ENCODE data around the gene EIF3B. TPM values are rescaled to one million over a fixed set of nuclear protein-coding genes. Genes with fewer than 3 reads are reported as not detected.
"Not testable (repeated sequence)": the region's sequence is repeated elsewhere in the genome, so short reads cannot be mapped to it uniquely, and the experiment has no call there.

The EIF3B gene
- total and polyA plus RNA-seq, 2 donors from 2014 or later, result 65.5 to 107 TPM

DNA sequence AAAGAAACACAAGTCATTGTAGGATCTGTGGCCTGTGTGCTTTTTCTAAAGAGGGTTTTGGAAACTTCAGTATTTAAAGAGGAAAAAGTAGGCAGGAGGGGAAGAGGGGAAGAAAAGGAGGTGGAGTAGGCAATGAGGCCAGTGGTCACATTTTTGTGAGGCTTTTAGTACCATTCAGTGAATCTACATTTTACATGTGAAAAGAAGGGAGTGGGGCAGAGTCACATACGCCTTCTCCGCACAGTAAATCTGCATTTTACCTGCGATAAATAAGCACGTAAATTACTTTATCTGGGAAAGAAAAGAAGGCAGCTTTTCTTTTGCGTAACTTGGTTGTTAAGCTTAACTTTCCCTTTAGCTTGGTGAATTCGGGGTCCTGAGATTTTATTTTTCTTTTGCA lies 62.0 kb downstream of the EIF3B start:
- TF ChIP-seq CTCF (IDR thresholded peaks at IDR 0.05; ENCODE audit: borderline replicate concordance, extremely low read depth, insufficient read depth), result no peak
- H3K36me3 ChIP-seq (ENCODE audit: control insufficient read depth in 2 of 3, insufficient read depth in 3 of 3, low read length in 3 of 3), result no peaks in the 10 kb centered on the region
- peaks cover 0 to 17% (median 3%) of the 10 kb centered on the region in 3 donors for H3K4me1 ChIP-seq (ENCODE audit: control insufficient read depth in 2 of 3, insufficient read depth in 2 of 3, low read depth in 1 of 3, low read length in 3 of 3)
- H3K4me3 ChIP-seq (ENCODE audit: low read length in 3 of 3), result no peak overlapping the region
- H3K27me3 ChIP-seq (ENCODE audit: control insufficient read depth, insufficient read depth, low read length), result no peaks in the 10 kb centered on the region
- FAIRE-seq (no peak), DNase-seq (no peak)
- H3K9ac ChIP-seq (ENCODE audit: low read length in 3 of 3), result no peak overlapping the region
- no peaks in the 10 kb centered on the region for H3K9me3 ChIP-seq (ENCODE audit: control insufficient read depth in 2 of 3, insufficient read depth in 1 of 3, low read length in 3 of 3)
- intact Hi-C loops (cut with DNase I), result no loop called here
- H3K27ac ChIP-seq (ENCODE audit: low read depth in 2 of 2, low read length in 2 of 2), result no peak overlapping the region

- DNase-seq; H3K27me3 ChIP-seq (ENCODE audit: control insufficient read depth, insufficient read depth, low read length); intact Hi-C loops (cut with DNase I); FAIRE-seq; H3K4me3 ChIP-seq (ENCODE audit: low read length in 3 of 3); H3K27ac ChIP-seq (ENCODE audit: low read depth in 2 of 2, low read length in 2 of 2); H3K36me3 ChIP-seq (ENCODE audit: control insufficient read depth in 2 of 3, insufficient read depth in 3 of 3, low read length in 3 of 3); H3K9me3 ChIP-seq (ENCODE audit: control insufficient read depth in 2 of 3, insufficient read depth in 1 of 3, low read length in 3 of 3); H3K9ac ChIP-seq (ENCODE audit: low read length in 3 of 3): not testable (repeated sequence)
- H3K4me1 ChIP-seq (ENCODE audit: control insufficient read depth in 2 of 3, insufficient read depth in 2 of 3, low read depth in 1 of 3, low read length in 3 of 3), result peaks cover 0 to 12% (median 0%) of the 10 kb centered on the region in 3 donors
Measured at GRCh38 chr7:2417178-2417577, 62.6 kb downstream of the EIF3B start.

DNA sequence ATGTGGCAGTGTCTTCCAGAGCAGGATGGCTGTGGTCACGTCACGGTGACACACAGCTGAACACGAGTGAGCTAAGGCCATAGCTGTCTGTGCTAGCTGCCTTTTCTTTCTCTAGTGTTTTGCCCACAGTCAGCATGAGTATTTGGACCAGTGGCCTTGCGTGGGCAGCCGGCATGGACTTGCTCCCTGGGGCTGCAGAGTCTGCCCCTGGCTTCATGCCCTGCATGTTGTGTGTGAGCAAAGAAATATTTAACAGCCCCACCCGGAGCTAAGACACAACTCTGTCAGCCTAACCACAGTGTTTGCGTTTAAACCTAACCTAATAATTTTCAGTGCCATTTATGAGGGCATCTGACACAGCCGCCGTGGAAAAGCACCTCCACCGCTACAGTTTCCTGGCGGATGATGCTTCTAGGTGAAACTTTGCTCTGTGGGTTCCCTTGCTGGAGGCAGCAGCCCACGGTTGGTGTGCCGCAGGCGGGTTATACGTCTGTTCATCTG lies 63.4 kb downstream of the EIF3B start:
- peak overlapping the region in 1 of 2 donors; percentile 14 for H3K27ac ChIP-seq (ENCODE audit: low read depth in 2 of 2, low read length in 2 of 2)
- no peaks in the 10 kb centered on the region for H3K36me3 ChIP-seq (ENCODE audit: control insufficient read depth in 2 of 3, insufficient read depth in 3 of 3, low read length in 3 of 3)
- no peak for FAIRE-seq
- H3K9me3 ChIP-seq (ENCODE audit: control insufficient read depth in 2 of 3, insufficient read depth in 1 of 3, low read length in 3 of 3), result no peaks in the 10 kb centered on the region
- no peak overlapping the region for H3K4me3 ChIP-seq (ENCODE audit: low read length in 3 of 3)
- no peak overlapping the region for H3K9ac ChIP-seq (ENCODE audit: low read length in 3 of 3)
- no peaks in the 10 kb centered on the region for H3K27me3 ChIP-seq (ENCODE audit: control insufficient read depth, insufficient read depth, low read length)
- no peak for DNase-seq
- intact Hi-C loops (cut with DNase I), result no loop called here
- no peak for TF ChIP-seq CTCF (IDR thresholded peaks at IDR 0.05; ENCODE audit: borderline replicate concordance, extremely low read depth, insufficient read depth)
- peaks cover 0 to 7% (median 0%) of the 10 kb centered on the region in 3 donors for H3K4me1 ChIP-seq (ENCODE audit: control insufficient read depth in 2 of 3, insufficient read depth in 2 of 3, low read depth in 1 of 3, low read length in 3 of 3)

DNA sequence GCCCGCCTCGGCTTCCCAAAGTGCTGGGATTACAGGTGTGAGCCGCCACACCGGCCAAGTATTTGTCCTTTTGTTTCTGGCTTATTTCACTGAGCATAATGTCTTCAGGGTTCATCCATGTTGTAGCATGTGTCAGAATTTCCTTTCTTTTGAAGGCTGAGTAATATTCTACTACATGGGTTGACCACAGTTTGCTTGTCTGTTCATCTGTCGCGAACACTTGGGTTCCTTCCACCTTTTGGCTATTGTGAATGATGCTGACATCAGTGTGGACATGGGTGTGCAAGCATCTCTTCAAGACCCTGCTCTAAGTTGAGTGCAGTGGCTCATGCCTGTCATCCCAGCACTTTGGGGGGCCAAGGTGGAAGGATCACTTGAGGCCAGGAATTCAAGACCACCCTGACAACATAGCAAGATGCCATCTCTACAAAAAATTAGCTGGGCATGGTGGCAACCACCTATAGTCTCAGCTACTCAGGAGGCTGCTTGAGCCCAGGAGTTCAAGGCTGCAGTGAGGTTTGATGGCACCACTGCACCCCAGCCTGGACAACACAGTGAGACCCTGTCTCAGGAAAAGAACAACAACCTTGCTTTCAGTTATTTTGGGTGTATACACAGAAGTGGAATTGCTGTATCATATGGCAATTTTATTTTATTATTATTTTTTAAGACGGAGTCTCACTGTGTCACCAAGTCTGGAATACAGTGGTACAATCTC lies 65.7 kb downstream of the EIF3B start:
- Histone ChIP-seq H3K4me3 (ENCODE audit: low read length in 3 of 3) (no peak overlapping the region), H3K9me3 (ENCODE audit: control insufficient read depth in 2 of 3, insufficient read depth in 1 of 3, low read length in 3 of 3) (no peaks in the 10 kb centered on the region), H3K36me3 (ENCODE audit: control insufficient read depth in 2 of 3, insufficient read depth in 3 of 3, low read length in 3 of 3) (no peaks in the 10 kb centered on the region), H3K27me3 (ENCODE audit: control insufficient read depth, insufficient read depth, low read length) (no peaks in the 10 kb centered on the region), H3K4me1 (ENCODE audit: control insufficient read depth in 2 of 3, insufficient read depth in 2 of 3, low read depth in 1 of 3, low read length in 3 of 3) (peaks cover 0 to 7% (median 0%) of the 10 kb centered on the region in 3 donors), H3K9ac (ENCODE audit: low read length in 3 of 3) (no peak overlapping the region), H3K27ac (ENCODE audit: low read depth in 2 of 2, low read length in 2 of 2) (no peak overlapping the region)
- DNase-seq, result no peak
- intact Hi-C loops (cut with DNase I), result no loop called here
- no peak for TF ChIP-seq CTCF (IDR thresholded peaks at IDR 0.05; ENCODE audit: borderline replicate concordance, extremely low read depth, insufficient read depth)
- FAIRE-seq, result no peak

Data from kidney (tissue), 14 donors.